GM11168 (cell line): ENCODE results near the gene CCDC170.

Source experiments
- in situ Hi-C: fragments of 300-500 bp; cut with MboI; formaldehyde crosslinking; loops from one replicate; pipeline ENCODE4 v1.12.0; 2022; ENCODE audit warnings: low sequenced_read_pairs; ENCODE audit not compliant: unreplicated experiment

Gene CCDC170

GRCh38 chr6:151639750-151640149, 145.9 kb downstream of the CCDC170 start:
- in situ Hi-C loops = no loop called here

- in situ Hi-C loops = no loop called here
Measured at GRCh38 chr6:151641028-151641427, 147.2 kb downstream of the CCDC170 start.

GRCh38 chr6:151647976-151648639, 154.3 kb downstream of the CCDC170 start:
- in situ Hi-C loops = no loop called here

- in situ Hi-C loops = no loop called here
Measured at GRCh38 chr6:151649835-151650234, 156.0 kb downstream of the CCDC170 start.

GRCh38 chr6:151651639-151652038, 157.8 kb downstream of the CCDC170 start:
- in situ Hi-C loops = no loop called here

GRCh38 chr6:151652325-151652724, 158.5 kb downstream of the CCDC170 start:
- in situ Hi-C loops = no loop called here

GRCh38 chr6:151655099-151655498, 161.3 kb downstream of the CCDC170 start:
- in situ Hi-C loops = no loop called here

- in situ Hi-C loops = no loop called here
Measured at GRCh38 chr6:151656392-151656791, 162.6 kb downstream of the CCDC170 start.

- in situ Hi-C loops = no loop called here
Measured at GRCh38 chr6:151658091-151658490, 164.3 kb downstream of the CCDC170 start.

- in situ Hi-C loops = no loop called here
Measured at GRCh38 chr6:151659212-151659611, 165.4 kb downstream of the CCDC170 start.

- in situ Hi-C loops = no loop called here
Measured at GRCh38 chr6:151661509-151661908, 167.7 kb downstream of the CCDC170 start.

- in situ Hi-C loops = no loop called here
Measured at GRCh38 chr6:151661928-151662327, 168.1 kb downstream of the CCDC170 start.

- in situ Hi-C loops = no loop called here
Measured at GRCh38 chr6:151663559-151663958, 169.7 kb downstream of the CCDC170 start.

GRCh38 chr6:151664390-151664789, 170.6 kb downstream of the CCDC170 start:
- in situ Hi-C loops = no loop called here

- in situ Hi-C loops = no loop called here
Measured at GRCh38 chr6:151665329-151665728, 171.5 kb downstream of the CCDC170 start.

- in situ Hi-C loops = no loop called here
Measured at GRCh38 chr6:151666526-151666925, 172.7 kb downstream of the CCDC170 start.

- in situ Hi-C loops = no loop called here
Measured at GRCh38 chr6:151669208-151669560, 175.4 kb downstream of the CCDC170 start.

- in situ Hi-C loops = loop anchor here (10.0 kb wide), 2 partner anchors 225 to 455 kb away; no protein-coding TSS in a partner anchor
Measured at GRCh38 chr6:151670116-151670515, 176.3 kb downstream of the CCDC170 start.
